ENCODE data around the gene CAMK2D. TPM values are rescaled to one million over a fixed set of nuclear protein-coding genes. Genes with fewer than 3 reads are reported as not detected.

Gene CAMK2D
- polyA plus RNA-seq, 3 donors: 10.4 to 30.6 (median 19.6) TPM

GRCh38 chr4:113550510-113550909, 211.0 kb downstream of the CAMK2D start:
- no peak overlapping the region for H2AFZ ChIP-seq (ENCODE audit: insufficient read depth, low read depth, low read length, poor library complexity, severe bottlenecking)
- H3K4me3 Mint-ChIP-seq: no peak overlapping the region
- intact Hi-C loops (cut with micrococcal nuclease): loop anchor here in 1 of 2 donors (10.0 kb wide), 1 partner anchor 354 kb away; no protein-coding TSS in a partner anchor
- no peaks in the 10 kb centered on the region for H3K79me2 ChIP-seq (ENCODE audit: insufficient read depth, low read length)
- H3K4me2 ChIP-seq (replicated peaks; ENCODE audit: extremely low read depth, low read length, poor library complexity, severe bottlenecking): no peak overlapping the region
- H3K27ac ChIP-seq (ENCODE audit: low read depth in 1 of 2, low read length in 2 of 2): no peak overlapping the region
- H3K36me3 ChIP-seq (replicated peaks in 1 of 2; ENCODE audit: control insufficient read depth in 1 of 2, insufficient read depth in 2 of 2, low read length in 2 of 2): no peaks in the 10 kb centered on the region
- H3K4me3 ChIP-seq (replicated peaks in 1 of 3; ENCODE audit: low read depth in 2 of 3, low read length in 3 of 3): no peak overlapping the region
- no peaks in the 10 kb centered on the region for H3K9me3 ChIP-seq (replicated peaks in 1 of 2; ENCODE audit: control insufficient read depth in 1 of 2, insufficient read depth in 1 of 2, low read length in 2 of 2)
- no peak for DNase-seq
- peaks cover 0 to under 1% of the 10 kb centered on the region in 2 donors for H3K4me1 ChIP-seq (ENCODE audit: control insufficient read depth in 1 of 2, insufficient read depth in 2 of 2, low read length in 2 of 2)
- WGBS (ENCODE audit: insufficient coverage): no CpG with 5 or more reads among the region's 2 CpGs
- H3K27me3 Mint-ChIP-seq (ENCODE audit: low read depth in 3 of 3): peaks cover 0 to 9% (median 1%) of the 10 kb centered on the region in 3 donors
- no peaks in the 10 kb centered on the region for H3K27me3 ChIP-seq (ENCODE audit: control insufficient read depth in 2 of 2, insufficient read depth in 2 of 2, low read length in 2 of 2)
- peaks cover under 1% of the 10 kb centered on the region for H3K4me1 Mint-ChIP-seq
- H3K9ac ChIP-seq (ENCODE audit: insufficient read depth, low read length, poor library complexity, severe bottlenecking): no peak overlapping the region
- TF ChIP-seq CTCF (IDR thresholded peaks at IDR 0.05): no peak
- H3K27ac Mint-ChIP-seq: no peak overlapping the region
- peaks cover 5 to 11% of the 10 kb centered on the region in 2 donors for H3K36me3 Mint-ChIP-seq
- H4K20me1 ChIP-seq (ENCODE audit: insufficient read depth, low read length): no peaks in the 10 kb centered on the region
- no peaks in the 10 kb centered on the region for H3K9me3 Mint-ChIP-seq

GRCh38 chr4:113548303-113548702, 213.2 kb downstream of the CAMK2D start:
- TF ChIP-seq CTCF (IDR thresholded peaks at IDR 0.05): no peak
- no peak overlapping the region for H3K9ac ChIP-seq (ENCODE audit: insufficient read depth, low read length, poor library complexity, severe bottlenecking)
- whole genome bisulfite sequencing (ENCODE audit: insufficient coverage): no CpG with 5 or more reads among the region's 1 CpG
- Mint-ChIP-seq H3K27ac (no peak overlapping the region), H3K27me3 (ENCODE audit: low read depth in 3 of 3) (peaks cover 1 to 8% (median 2%) of the 10 kb centered on the region in 3 donors), H3K36me3 (peaks cover 5 to 11% of the 10 kb centered on the region in 2 donors), H3K4me1 (no peaks in the 10 kb centered on the region), H3K4me3 (no peak overlapping the region), H3K9me3 (no peaks in the 10 kb centered on the region)
- H3K4me2 ChIP-seq (replicated peaks; ENCODE audit: extremely low read depth, low read length, poor library complexity, severe bottlenecking): no peak overlapping the region
- no peak overlapping the region for H2AFZ ChIP-seq (ENCODE audit: insufficient read depth, low read depth, low read length, poor library complexity, severe bottlenecking)
- H3K9me3 ChIP-seq (replicated peaks in 1 of 2; ENCODE audit: control insufficient read depth in 1 of 2, insufficient read depth in 1 of 2, low read length in 2 of 2): no peaks in the 10 kb centered on the region
- no peak for DNase-seq
- no peak overlapping the region for H3K27ac ChIP-seq (ENCODE audit: low read depth in 1 of 2, low read length in 2 of 2)
- H3K4me3 ChIP-seq (replicated peaks in 1 of 3; ENCODE audit: low read depth in 2 of 3, low read length in 3 of 3): no peak overlapping the region
- no peaks in the 10 kb centered on the region for H3K79me2 ChIP-seq (ENCODE audit: insufficient read depth, low read length)
- H4K20me1 ChIP-seq (ENCODE audit: insufficient read depth, low read length): no peaks in the 10 kb centered on the region
- H3K4me1 ChIP-seq (ENCODE audit: control insufficient read depth in 1 of 2, insufficient read depth in 2 of 2, low read length in 2 of 2): no peaks in the 10 kb centered on the region
- H3K27me3 ChIP-seq (ENCODE audit: control insufficient read depth in 2 of 2, insufficient read depth in 2 of 2, low read length in 2 of 2): no peaks in the 10 kb centered on the region
- intact Hi-C loops (cut with micrococcal nuclease): no loop called here
- H3K36me3 ChIP-seq (replicated peaks in 1 of 2; ENCODE audit: control insufficient read depth in 1 of 2, insufficient read depth in 2 of 2, low read length in 2 of 2): no peaks in the 10 kb centered on the region

Measured in CD14-positive monocyte (primary cell).